Hair follicle dermal papilla cell (primary cell): ENCODE data around the gene GSG1L. TPM values are rescaled to one million over a fixed set of nuclear protein-coding genes. Genes with fewer than 3 reads are reported as not detected.

Experiments used
- small RNA-seq: library from RNA; depleted of rRNA; stranded (forward); fragments of <200 nt; gene quantifications from one replicate; pipeline ENCODE3, GENCODE V24; 2012
- total RNA-seq: library from RNA; depleted of rRNA; stranded (reverse); fragments of >200 nt; gene quantifications from 2 replicates; pipeline ENCODE4 v1.2.3, GENCODE V29; 2012

The GSG1L gene
- total RNA-seq = not detected in 2 replicates

DNA sequence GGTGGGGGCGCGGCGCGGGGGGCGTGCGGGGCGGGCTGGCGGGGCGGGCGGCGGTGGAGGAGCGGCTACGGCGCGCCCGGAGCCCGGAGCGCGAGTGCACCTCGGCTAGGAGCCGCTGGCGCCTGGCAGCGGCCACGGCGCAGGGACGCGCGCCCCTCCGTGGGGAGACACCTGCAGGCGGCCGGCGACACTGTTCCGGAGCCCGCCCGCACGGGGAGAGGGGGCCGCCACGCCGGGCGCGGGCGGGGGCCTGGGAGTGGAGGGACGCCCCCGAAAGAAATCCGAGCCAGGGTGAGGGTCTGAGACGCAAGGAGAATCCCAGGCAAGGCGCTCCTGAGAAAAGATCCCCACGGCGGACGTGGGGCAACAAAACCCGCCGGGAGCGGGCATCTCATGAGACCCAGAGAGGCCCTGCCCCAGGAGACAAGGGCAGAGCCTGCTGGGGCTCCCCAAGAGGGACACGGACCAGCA, at the start of gene GSG1L:
TSS of gene GSG1L (minus strand) at position 124 of the 471 bp plus-strand sequence. CDS start 290 bp downstream, outside the sequence.

Small RNA genes within 50 kb of the gene (small RNA-seq; reads per million reads assigned to genes)
- gene RNU6-1241P (not detected), gene RNU6-159P (not detected)

Other genes starting within 250 kb of the GSG1L start
- gene XPO6, start 148.3 kb upstream of the GSG1L start, total RNA-seq = 122 and 156 TPM in 2 replicates
- gene SBK1, start 228.8 kb upstream of the GSG1L start, total RNA-seq = under 0.01 TPM in 1 of 2 replicates, not detected in the other